ENCODE results near the gene OR52A5. TPM values are rescaled to one million over a fixed set of nuclear protein-coding genes. Genes with fewer than 3 reads are reported as not detected.

OR52A5 gene
- total RNA-seq, 1 donor from 2014 or later, result not detected

DNA sequence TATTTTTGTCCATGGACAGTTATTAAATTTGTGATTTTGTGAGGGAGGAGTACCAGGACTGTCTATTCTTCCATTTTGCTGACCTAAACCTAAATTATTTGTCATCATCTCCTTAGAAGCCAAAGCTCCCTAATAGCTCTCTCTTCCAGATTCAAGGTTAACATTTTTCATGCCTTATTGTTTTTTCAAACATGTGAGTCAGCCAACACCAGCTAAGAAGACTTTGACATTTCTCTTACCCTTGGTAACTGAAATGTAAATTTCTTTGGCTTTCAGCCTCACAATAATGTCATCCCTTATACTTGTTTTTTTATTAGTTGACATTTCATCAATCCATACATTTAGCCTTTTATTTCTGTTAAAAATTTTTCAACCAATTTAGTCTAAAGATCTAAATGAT, 49.6 kb downstream of the OR52A5 start:
- H3K36me3 Mint-ChIP-seq (ENCODE audit: low read depth, unreplicated experiment), result no peaks in the 10 kb centered on the region
- TF ChIP-seq CTCF (IDR thresholded peaks at IDR 0.05; ENCODE audit: unreplicated experiment), result no peak
- H3K27ac Mint-ChIP-seq (ENCODE audit: unreplicated experiment), result no peak overlapping the region
- H3K4me1 Mint-ChIP-seq (ENCODE audit: unreplicated experiment), result peaks cover 3% of the 10 kb centered on the region
- H3K9me3 Mint-ChIP-seq (ENCODE audit: unreplicated experiment), result no peaks in the 10 kb centered on the region
- H3K4me3 Mint-ChIP-seq (ENCODE audit: unreplicated experiment), result no peak overlapping the region
- no peak for DNase-seq (ENCODE audit: low spot score)
- H3K27me3 Mint-ChIP-seq (ENCODE audit: unreplicated experiment), result no peaks in the 10 kb centered on the region

- Mint-ChIP-seq H3K9me3 (ENCODE audit: unreplicated experiment) (no peaks in the 10 kb centered on the region), H3K27ac (ENCODE audit: unreplicated experiment) (no peak overlapping the region), H3K4me3 (ENCODE audit: unreplicated experiment) (no peak overlapping the region), H3K27me3 (ENCODE audit: unreplicated experiment) (no peaks in the 10 kb centered on the region), H3K4me1 (ENCODE audit: unreplicated experiment) (peaks cover 3% of the 10 kb centered on the region), H3K36me3 (ENCODE audit: low read depth, unreplicated experiment) (no peaks in the 10 kb centered on the region)
- no peak for TF ChIP-seq CTCF (IDR thresholded peaks at IDR 0.05; ENCODE audit: unreplicated experiment)
- no peak for DNase-seq (ENCODE audit: low spot score)
These were observed 54.6 kb downstream of the OR52A5 start for GRCh38 chr11:5083602-5084001.

- TF ChIP-seq CTCF (IDR thresholded peaks at IDR 0.05; ENCODE audit: unreplicated experiment), result no peak
- no peaks in the 10 kb centered on the region for H3K27me3 Mint-ChIP-seq (ENCODE audit: unreplicated experiment)
- no peak for DNase-seq (ENCODE audit: low spot score)
- H3K36me3 Mint-ChIP-seq (ENCODE audit: low read depth, unreplicated experiment), result no peaks in the 10 kb centered on the region
- no peak overlapping the region for H3K27ac Mint-ChIP-seq (ENCODE audit: unreplicated experiment)
- no peak overlapping the region for H3K4me3 Mint-ChIP-seq (ENCODE audit: unreplicated experiment)
- H3K4me1 Mint-ChIP-seq (ENCODE audit: unreplicated experiment), result no peaks in the 10 kb centered on the region
- no peaks in the 10 kb centered on the region for H3K9me3 Mint-ChIP-seq (ENCODE audit: unreplicated experiment)
These were observed 56.8 kb downstream of the OR52A5 start for GRCh38 chr11:5081405-5081804.

Other genes with a start within 250 kb of the OR52A5 start
- not detected for gene OR51A7, start 234.6 kb downstream of the OR52A5 start, total RNA-seq (ENCODE audit: unreplicated experiment)
- not detected for gene OR51G2, start 219.0 kb downstream of the OR52A5 start, total RNA-seq (ENCODE audit: unreplicated experiment)
- gene OR51G1, start 214.0 kb downstream of the OR52A5 start, total RNA-seq (ENCODE audit: unreplicated experiment), result not detected
- gene OR51A4, start 190.8 kb downstream of the OR52A5 start, total RNA-seq (ENCODE audit: unreplicated experiment), result not detected
- not detected for gene OR51A2, start 182.6 kb downstream of the OR52A5 start, total RNA-seq (ENCODE audit: unreplicated experiment)
- gene OR51L1, start 143.5 kb downstream of the OR52A5 start, total RNA-seq (ENCODE audit: unreplicated experiment), result not detected
- not detected for gene OR52J3, start 91.8 kb downstream of the OR52A5 start, total RNA-seq (ENCODE audit: unreplicated experiment)
- gene OR52E2, start 78.7 kb downstream of the OR52A5 start, total RNA-seq (ENCODE audit: unreplicated experiment), result not detected
- not detected for gene OR52E1, start 68.8 kb downstream of the OR52A5 start, total RNA-seq (ENCODE audit: unreplicated experiment)
- gene OR52A1, start 16.4 kb upstream of the OR52A5 start, total RNA-seq (ENCODE audit: unreplicated experiment), result 0.03 TPM
- gene OR51V1, start 62.3 kb upstream of the OR52A5 start, total RNA-seq (ENCODE audit: unreplicated experiment), result not detected
- not detected for gene HBB, start 88.7 kb upstream of the OR52A5 start, total RNA-seq (ENCODE audit: unreplicated experiment)
- gene HBD, start 96.1 kb upstream of the OR52A5 start, total RNA-seq (ENCODE audit: unreplicated experiment), result not detected
- not detected for gene HBG1, start 111.5 kb upstream of the OR52A5 start, total RNA-seq (ENCODE audit: unreplicated experiment)
- gene HBG2, start 116.4 kb upstream of the OR52A5 start, total RNA-seq (ENCODE audit: unreplicated experiment), result 0.82 TPM
- gene HBE1, start 131.6 kb upstream of the OR52A5 start, total RNA-seq (ENCODE audit: unreplicated experiment), result not detected
- 0.49 TPM for gene OR51B4, start 163.6 kb upstream of the OR52A5 start, total RNA-seq (ENCODE audit: unreplicated experiment)
- not detected for gene OR51B2, start 185.9 kb upstream of the OR52A5 start, total RNA-seq (ENCODE audit: unreplicated experiment)
- gene OR51B5, start 205.2 kb upstream of the OR52A5 start, total RNA-seq (ENCODE audit: unreplicated experiment), result 0.82 TPM
- not detected for gene OR51B6, start 213.2 kb upstream of the OR52A5 start, total RNA-seq (ENCODE audit: unreplicated experiment)
- gene OR51M1, start 245.5 kb upstream of the OR52A5 start, total RNA-seq (ENCODE audit: unreplicated experiment), result not detected